ENCODE data around the gene NT5DC3.

DNA sequence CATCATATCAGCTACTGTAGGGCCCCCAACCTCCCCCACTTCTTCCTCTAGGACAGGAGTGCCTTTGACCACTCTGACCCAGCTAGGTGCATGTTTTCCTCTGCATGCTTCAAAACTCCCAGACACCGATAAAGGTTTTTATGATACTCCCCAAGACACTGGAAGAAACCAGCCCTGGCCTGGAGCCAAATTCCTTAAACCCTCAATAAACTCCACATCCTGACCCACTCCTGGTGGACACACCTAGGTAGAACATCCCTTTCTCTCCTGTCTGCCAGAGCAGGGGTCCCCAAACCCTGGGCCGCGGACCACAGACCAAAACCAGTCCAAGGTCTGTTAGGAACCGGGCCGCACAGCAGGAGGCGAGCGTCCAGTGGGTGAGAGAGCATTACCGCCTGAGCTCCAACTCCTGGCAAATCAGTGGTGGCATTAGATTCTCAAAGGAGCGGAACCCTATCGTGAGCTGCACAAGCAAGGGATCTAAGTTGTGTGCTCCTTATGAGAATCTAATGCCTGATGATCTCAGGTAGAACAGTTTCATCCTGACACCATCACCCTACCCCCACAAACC lies 49.6 kb downstream of the NT5DC3 start:
- no peak for TF ChIP-seq CTCF (IDR thresholded peaks at IDR 0.05; ENCODE audit: poor library complexity)
- TF ChIP-seq EZH2 (IDR thresholded peaks at IDR 0.05; ENCODE audit: borderline replicate concordance) = no peak

Data from hepatocyte (in vitro differentiated cells).